K562 (cell line): ENCODE data around the gene COL15A1. TPM values are rescaled to one million over a fixed set of nuclear protein-coding genes. Genes with fewer than 3 reads are reported as not detected.
A peak's percentile ranks its signal among the peaks of the same experiment; 100 is the strongest.

ENCODE experiments used
- FOSL1 ChIP-seq: fragments of 200-800 bp; sonication (Bioruptor generic); conservative IDR thresholded peaks from 2 replicates; pipeline ENCODE4 v1.6.1; 2016; ENCODE audit warnings: missing genetic modification characterization, missing compliant biosample characterization
- HMGXB4 ChIP-seq: sonication (generic); formaldehyde crosslinking; IDR thresholded peaks from 2 replicates; pipeline ENCODE4 v1.8.1; 2023; ENCODE audit warnings: mild to moderate bottlenecking, missing genetic modification reagents
- KAT8 ChIP-seq: fragments of 450-650 bp; IDR thresholded peaks from 2 replicates; pipeline ENCODE4 v1.6.1; 2016; ENCODE audit warnings: low read depth, mild to moderate bottlenecking
- NFRKB ChIP-seq: fragments of 450-650 bp; IDR thresholded peaks from 2 replicates; pipeline ENCODE4 v1.6.1; 2016; ENCODE audit warnings: low read depth
- ZBTB12 ChIP-seq: fragments of 250-450 bp; sonication (Bioruptor Pico); IDR thresholded peaks from 2 replicates; pipeline ENCODE4 v1.4.0; 2020
- polyA plus RNA-seq, 8 experiments: library from polyadenylated mRNA; depleted of rRNA in 4 of 8; stranded (reverse) in 5 of 8; unstranded in 3 of 8; fragments of >200 nt; fragmentation: Nextera tagmentation in 2 of 8; fragmentation: Illumina TruSeq in 1 of 8; extraction: Ambion mirVana in 2 of 8; extraction: Trizol in 1 of 8; gene quantifications; 2 replicates each; pipeline versions ENCODE4 v1.2.1 to v1.2.3, GENCODE V29; 2011 to 2014; ENCODE audit warnings: inconsistent platforms in 1 of 8, missing spikeins in 1 of 8
- total RNA-seq, 7 experiments: library from RNA; depleted of rRNA in 6 of 7; stranded (reverse); fragments of >200 nt in 6 of 7; fragmentation: Illumina TruSeq in 2 of 7; extraction: Trizol in 2 of 7; gene quantifications; 2 replicates each; pipeline versions ENCODE4 v1.2.1 to v1.2.3, GENCODE V29; 2011 to 2021; ENCODE audit warnings: low replicate concordance in 1 of 7
- TF ChIP-seq, protein P1 (sequence below): fragments of 450-650 bp; IDR thresholded peaks from 2 replicates; pipeline ENCODE4 v1.6.1; 2016; ENCODE audit warnings: low read depth
- TF ChIP-seq, protein P2 (sequence below): fragments of 250-450 bp; sonication (Bioruptor Pico); IDR thresholded peaks from 2 replicates; pipeline ENCODE4 v1.5.0; 2021
- TF ChIP-seq, protein P3 (sequence below): sonication (generic); formaldehyde crosslinking; IDR thresholded peaks from 2 replicates; pipeline ENCODE4 v1.8.0; 2022; ENCODE audit warnings: mild to moderate bottlenecking, missing genetic modification reagents

Gene COL15A1
- total and polyA plus RNA-seq, 9 of the 15 experiments (the other 6 are each of a cell fraction or from before 2014, with no cell fraction given) = 0.46 to 5.1 (median 2.6) TPM

DNA sequence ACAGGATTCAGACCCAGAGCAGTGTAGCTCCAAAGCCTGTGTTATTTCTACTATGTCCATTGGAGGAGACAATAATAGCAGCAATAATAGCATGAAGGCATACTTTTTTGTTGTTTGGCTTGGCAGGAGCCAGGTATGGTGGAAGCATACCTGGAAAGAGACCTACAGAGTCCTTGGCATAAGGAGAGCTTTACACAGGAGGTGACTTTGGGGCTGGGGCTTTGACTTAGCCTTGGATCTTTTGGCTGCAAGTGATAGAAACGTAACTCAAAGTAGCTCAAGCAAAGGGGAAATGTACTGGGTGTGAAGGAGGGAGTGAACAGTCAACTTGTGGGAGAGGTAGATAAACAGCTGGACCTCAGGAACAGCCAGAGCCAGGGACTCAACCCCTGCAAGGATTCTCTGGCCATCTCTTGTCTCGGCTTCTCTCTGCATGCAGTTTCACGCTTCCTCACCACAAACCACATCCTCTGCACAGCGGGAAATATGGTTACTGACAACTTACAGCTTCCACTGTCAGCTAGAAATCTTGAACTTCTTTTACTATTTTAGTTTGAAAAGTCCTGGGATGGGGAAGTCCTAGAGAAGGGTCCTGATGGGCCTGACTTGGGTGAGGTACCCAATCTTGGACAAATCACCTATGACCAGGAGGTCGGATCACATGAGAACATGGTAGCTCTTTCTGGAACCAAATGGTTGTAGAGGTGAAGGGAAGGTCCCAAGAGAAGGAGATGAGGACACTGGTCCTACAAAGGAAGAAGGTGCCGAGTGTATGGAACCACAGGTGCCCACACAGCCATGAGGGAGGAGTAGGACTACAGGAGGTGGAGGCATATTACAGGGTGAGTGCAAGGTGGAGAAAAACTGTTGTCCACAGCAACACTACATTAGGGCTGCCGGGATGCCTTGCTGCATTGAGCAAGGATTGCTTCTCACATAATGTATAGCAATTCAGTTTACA lies 114.2 kb downstream of the COL15A1 start (continued):
- TF ChIP-seq, protein P1, sequence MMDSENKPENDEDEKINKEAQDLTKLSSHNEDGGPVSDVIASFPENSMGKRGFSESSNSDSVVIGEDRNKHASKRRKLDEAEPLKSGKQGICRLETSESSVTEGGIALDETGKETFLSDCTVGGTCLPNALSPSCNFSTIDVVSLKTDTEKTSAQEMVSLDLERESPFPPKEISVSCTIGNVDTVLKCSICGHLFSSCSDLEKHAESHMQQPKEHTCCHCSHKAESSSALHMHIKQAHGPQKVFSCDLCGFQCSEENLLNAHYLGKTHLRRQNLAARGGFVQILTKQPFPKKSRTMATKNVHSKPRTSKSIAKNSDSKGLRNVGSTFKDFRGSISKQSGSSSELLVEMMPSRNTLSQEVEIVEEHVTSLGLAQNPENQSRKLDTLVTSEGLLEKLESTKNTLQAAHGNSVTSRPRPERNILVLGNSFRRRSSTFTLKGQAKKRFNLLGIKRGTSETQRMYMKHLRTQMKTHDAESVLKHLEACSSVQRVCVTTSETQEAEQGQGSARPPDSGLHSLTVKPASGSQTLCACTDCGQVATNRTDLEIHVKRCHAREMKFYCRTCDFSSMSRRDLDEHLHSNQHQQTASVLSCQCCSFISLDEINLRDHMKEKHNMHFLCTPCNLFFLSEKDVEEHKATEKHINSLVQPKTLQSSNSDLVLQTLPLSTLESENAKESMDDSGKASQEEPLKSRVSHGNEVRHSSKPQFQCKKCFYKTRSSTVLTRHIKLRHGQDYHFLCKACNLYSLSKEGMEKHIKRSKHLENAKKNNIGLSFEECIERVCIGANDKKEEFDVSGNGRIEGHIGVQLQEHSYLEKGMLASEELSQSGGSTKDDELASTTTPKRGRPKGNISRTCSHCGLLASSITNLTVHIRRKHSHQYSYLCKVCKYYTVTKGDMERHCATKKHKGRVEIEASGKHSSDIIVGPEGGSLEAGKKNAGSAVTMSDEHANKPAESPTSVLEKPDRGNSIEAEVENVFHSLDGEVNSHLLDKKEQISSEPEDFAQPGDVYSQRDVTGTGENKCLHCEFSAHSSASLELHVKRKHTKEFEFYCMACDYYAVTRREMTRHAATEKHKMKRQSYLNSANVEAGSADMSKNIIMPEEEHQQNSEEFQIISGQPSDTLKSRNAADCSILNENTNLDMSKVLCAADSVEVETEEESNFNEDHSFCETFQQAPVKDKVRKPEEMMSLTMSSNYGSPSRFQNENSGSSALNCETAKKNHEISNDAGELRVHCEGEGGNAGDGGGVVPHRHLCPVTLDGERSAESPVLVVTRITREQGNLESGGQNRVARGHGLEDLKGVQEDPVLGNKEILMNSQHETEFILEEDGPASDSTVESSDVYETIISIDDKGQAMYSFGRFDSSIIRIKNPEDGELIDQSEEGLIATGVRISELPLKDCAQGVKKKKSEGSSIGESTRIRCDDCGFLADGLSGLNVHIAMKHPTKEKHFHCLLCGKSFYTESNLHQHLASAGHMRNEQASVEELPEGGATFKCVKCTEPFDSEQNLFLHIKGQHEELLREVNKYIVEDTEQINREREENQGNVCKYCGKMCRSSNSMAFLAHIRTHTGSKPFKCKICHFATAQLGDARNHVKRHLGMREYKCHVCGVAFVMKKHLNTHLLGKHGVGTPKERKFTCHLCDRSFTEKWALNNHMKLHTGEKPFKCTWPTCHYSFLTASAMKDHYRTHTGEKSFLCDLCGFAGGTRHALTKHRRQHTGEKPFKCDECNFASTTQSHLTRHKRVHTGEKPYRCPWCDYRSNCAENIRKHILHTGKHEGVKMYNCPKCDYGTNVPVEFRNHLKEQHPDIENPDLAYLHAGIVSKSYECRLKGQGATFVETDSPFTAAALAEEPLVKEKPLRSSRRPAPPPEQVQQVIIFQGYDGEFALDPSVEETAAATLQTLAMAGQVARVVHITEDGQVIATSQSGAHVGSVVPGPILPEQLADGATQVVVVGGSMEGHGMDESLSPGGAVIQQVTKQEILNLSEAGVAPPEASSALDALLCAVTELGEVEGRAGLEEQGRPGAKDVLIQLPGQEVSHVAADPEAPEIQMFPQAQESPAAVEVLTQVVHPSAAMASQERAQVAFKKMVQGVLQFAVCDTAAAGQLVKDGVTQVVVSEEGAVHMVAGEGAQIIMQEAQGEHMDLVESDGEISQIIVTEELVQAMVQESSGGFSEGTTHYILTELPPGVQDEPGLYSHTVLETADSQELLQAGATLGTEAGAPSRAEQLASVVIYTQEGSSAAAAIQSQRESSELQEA = no peak
- TF ChIP-seq NFRKB (no peak), KAT8 (no peak), ZBTB12 (no peak; the same call in 1 of the 2 replicates), FOSL1 (tag) (peak; percentile 67), HMGXB4 (CRISPR knock-in tag) (no peak)
- TF ChIP-seq, protein P2, sequence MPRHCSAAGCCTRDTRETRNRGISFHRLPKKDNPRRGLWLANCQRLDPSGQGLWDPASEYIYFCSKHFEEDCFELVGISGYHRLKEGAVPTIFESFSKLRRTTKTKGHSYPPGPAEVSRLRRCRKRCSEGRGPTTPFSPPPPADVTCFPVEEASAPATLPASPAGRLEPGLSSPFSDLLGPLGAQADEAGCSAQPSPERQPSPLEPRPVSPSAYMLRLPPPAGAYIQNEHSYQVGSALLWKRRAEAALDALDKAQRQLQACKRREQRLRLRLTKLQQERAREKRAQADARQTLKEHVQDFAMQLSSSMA (CRISPR knock-in tag) = peak; percentile 49; the same call in 1 of the 2 replicates
- TF ChIP-seq, protein P3, sequence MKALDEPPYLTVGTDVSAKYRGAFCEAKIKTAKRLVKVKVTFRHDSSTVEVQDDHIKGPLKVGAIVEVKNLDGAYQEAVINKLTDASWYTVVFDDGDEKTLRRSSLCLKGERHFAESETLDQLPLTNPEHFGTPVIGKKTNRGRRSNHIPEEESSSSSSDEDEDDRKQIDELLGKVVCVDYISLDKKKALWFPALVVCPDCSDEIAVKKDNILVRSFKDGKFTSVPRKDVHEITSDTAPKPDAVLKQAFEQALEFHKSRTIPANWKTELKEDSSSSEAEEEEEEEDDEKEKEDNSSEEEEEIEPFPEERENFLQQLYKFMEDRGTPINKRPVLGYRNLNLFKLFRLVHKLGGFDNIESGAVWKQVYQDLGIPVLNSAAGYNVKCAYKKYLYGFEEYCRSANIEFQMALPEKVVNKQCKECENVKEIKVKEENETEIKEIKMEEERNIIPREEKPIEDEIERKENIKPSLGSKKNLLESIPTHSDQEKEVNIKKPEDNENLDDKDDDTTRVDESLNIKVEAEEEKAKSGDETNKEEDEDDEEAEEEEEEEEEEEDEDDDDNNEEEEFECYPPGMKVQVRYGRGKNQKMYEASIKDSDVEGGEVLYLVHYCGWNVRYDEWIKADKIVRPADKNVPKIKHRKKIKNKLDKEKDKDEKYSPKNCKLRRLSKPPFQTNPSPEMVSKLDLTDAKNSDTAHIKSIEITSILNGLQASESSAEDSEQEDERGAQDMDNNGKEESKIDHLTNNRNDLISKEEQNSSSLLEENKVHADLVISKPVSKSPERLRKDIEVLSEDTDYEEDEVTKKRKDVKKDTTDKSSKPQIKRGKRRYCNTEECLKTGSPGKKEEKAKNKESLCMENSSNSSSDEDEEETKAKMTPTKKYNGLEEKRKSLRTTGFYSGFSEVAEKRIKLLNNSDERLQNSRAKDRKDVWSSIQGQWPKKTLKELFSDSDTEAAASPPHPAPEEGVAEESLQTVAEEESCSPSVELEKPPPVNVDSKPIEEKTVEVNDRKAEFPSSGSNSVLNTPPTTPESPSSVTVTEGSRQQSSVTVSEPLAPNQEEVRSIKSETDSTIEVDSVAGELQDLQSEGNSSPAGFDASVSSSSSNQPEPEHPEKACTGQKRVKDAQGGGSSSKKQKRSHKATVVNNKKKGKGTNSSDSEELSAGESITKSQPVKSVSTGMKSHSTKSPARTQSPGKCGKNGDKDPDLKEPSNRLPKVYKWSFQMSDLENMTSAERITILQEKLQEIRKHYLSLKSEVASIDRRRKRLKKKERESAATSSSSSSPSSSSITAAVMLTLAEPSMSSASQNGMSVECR (CRISPR knock-in tag) = no peak; the same call in 1 of the 2 replicates
